PC-3 (cell line): ENCODE results near the gene HOMEZ. TPM values are rescaled to one million over a fixed set of nuclear protein-coding genes. Genes with fewer than 3 reads are reported as not detected.

ENCODE experiments used
- ATAC-seq: fragments of 200-7000 bp; cut with Tn5 transposase; 2 replicates; pipeline ENCODE4 v1.9.1; 2020; ENCODE audit warnings: mild to moderate bottlenecking, moderate library complexity
- BruUV-seq: library from RNA; stranded (reverse); fragments of 400-500 nt; replicated peaks from 2 replicates; lab custom pipeline; 2021; lab: Mats Ljungman, UMichigan
- CTCF ChIA-PET: fragments of 300-600 bp; sonication (Branson Sonifier 250); formaldehyde crosslinking; loops from one replicate; lab custom pipeline; 2022; ENCODE audit warnings: antibody characterized with exemption; lab: Charles Lee
- POLR2A ChIA-PET: fragments of 300-600 bp; sonication (Branson Sonifier 250); formaldehyde crosslinking; loops from one replicate; lab custom pipeline; 2022; ENCODE audit warnings: antibody characterized with exemption; ENCODE audit not compliant: unreplicated experiment; lab: Charles Lee
- DNase-seq: peaks from one replicate; pipeline ENCODE4 v3.0.0-alpha.2; 2015
- H2AFZ ChIP-seq: fragments of 300-600 bp; sonication (generic); 2 replicates; pipeline ENCODE4 v1.6.0; 2016; ENCODE audit warnings: antibody characterized with exemption, low read length
- H3F3A ChIP-seq: fragments of 300-600 bp; sonication (generic); one replicate; pipeline ENCODE4 v1.6.0; 2017; ENCODE audit warnings: antibody characterized with exemption, low read length, control low read depth, mild to moderate bottlenecking; ENCODE audit not compliant: unreplicated experiment
- H3K27ac ChIP-seq: fragments of 300-600 bp; sonication (generic); 2 replicates; pipeline ENCODE4 v1.5.1; 2016; ENCODE audit warnings: mild to moderate bottlenecking, low read length
- H3K27me3 ChIP-seq: fragments of 300-600 bp; sonication (generic); 2 replicates; pipeline ENCODE4 v1.6.1; 2016; ENCODE audit warnings: low read length, mixed read lengths
- H3K36me3 ChIP-seq: fragments of 300-600 bp; sonication (generic); 2 replicates; pipeline ENCODE4 v1.6.1; 2016; ENCODE audit warnings: low read depth, mixed run types, low read length, mixed read lengths
- H3K4me1 ChIP-seq: fragments of 300-600 bp; sonication (generic); 2 replicates; pipeline ENCODE4 v1.5.1; 2016; ENCODE audit warnings: low read length; ENCODE audit not compliant: insufficient read depth
- H3K4me2 ChIP-seq: fragments of 300-600 bp; sonication (generic); 2 replicates; pipeline ENCODE4 v1.6.0; 2016; ENCODE audit warnings: low read length
- H3K4me3 ChIP-seq: fragments of 300-600 bp; sonication (generic); 2 replicates; pipeline ENCODE4 v1.5.1; 2016; ENCODE audit warnings: mild to moderate bottlenecking, low read length, mixed read lengths
- H3K79me2 ChIP-seq: fragments of 300-600 bp; sonication (generic); 2 replicates; pipeline ENCODE4 v1.6.1; 2017; ENCODE audit warnings: low read length, mixed read lengths
- H3K9ac ChIP-seq: fragments of 300-600 bp; sonication (generic); 2 replicates; pipeline ENCODE4 v1.6.0; 2016; ENCODE audit warnings: mild to moderate bottlenecking, low read length
- H3K9me2 ChIP-seq: fragments of 300-600 bp; sonication (generic); replicated peaks from 2 replicates; pipeline ENCODE4 v1.6.1; 2016; ENCODE audit warnings: mixed run types, low read length, mixed read lengths
- H3K9me3 ChIP-seq: fragments of 300-600 bp; sonication (generic); 2 replicates; pipeline ENCODE4 v1.6.1; 2016; ENCODE audit warnings: low read length, mixed read lengths
- H4K20me1 ChIP-seq: fragments of 300-600 bp; sonication (generic); 2 replicates; pipeline ENCODE4 v1.6.1; 2016; ENCODE audit warnings: low read length, mixed read lengths
- CTCF ChIP-seq: fragments of 300-600 bp; sonication (generic); conservative IDR thresholded peaks from 2 replicates; pipeline ENCODE4 v1.5.1; 2017; ENCODE audit warnings: antibody characterized with exemption, low read depth, mild to moderate bottlenecking, low read length
- EZH2 ChIP-seq: fragments of 300-600 bp; sonication (generic); IDR thresholded peaks from one replicate; pipeline ENCODE4 v1.6.1; 2017; ENCODE audit warnings: antibody characterized with exemption, mild to moderate bottlenecking, low read length; ENCODE audit not compliant: unreplicated experiment
- EZH2phosphoT487 ChIP-seq: fragments of 300-600 bp; sonication (generic); IDR thresholded peaks from 2 replicates; pipeline ENCODE4 v1.6.1; 2018; ENCODE audit warnings: mild to moderate bottlenecking, antibody characterized with exemption, low read length, borderline replicate concordance
- intact Hi-C: fragments of 100-400 bp; cut with micrococcal nuclease; formaldehyde crosslinking; loops from 2 replicates; pipeline ENCODE4 v1.9.0; 2023
- total RNA-seq: library from RNA; depleted of rRNA; stranded (reverse); fragments of >200 nt; gene quantifications from 2 replicates; pipeline ENCODE4 v1.2.3, GENCODE V29; 2014

HOMEZ gene
- total RNA-seq, 1 experiment from 2014 or later, result 7.7 TPM

DNA sequence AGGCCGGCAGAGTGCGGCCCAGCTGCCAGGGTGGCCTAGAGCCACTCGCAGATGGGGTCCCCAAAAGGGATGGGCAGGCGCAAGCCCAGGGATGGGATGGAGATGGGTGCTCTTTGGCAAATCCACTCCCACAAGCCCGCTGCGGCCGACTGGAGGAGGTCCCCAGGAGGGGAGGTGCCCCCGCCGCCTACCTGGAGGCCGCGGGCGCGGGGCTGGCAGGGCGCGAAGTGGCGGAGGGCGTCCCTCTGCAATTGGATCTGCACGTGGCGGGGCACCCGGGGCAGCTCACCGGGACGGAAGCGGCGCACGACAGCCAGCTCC lies 16.0 kb upstream of the HOMEZ start:
- POLR2A ChIA-PET, result interaction anchor here (0.6 to 2.0 kb wide), 4 partner anchors 16 to 254 kb away, joined by 3 to 13 read pairs (median 6); partner anchors contain the start of genes HOMEZ and PABPN1
- peaks cover 4% of the 10 kb centered on the region for H3F3A ChIP-seq
- H3K79me2 ChIP-seq, result peaks cover 15% of the 10 kb centered on the region
- no peaks in the 10 kb centered on the region for H3K9me3 ChIP-seq
- H3K9ac ChIP-seq, result peak overlapping the region; percentile 76
- no peaks in the 10 kb centered on the region for H3K36me3 ChIP-seq
- no TSS peak for BruUV-seq
- H3K4me2 ChIP-seq, result peak overlapping the region; percentile 97
- H3K4me1 ChIP-seq, result peaks cover 20% of the 10 kb centered on the region
- no peak for DNase-seq
- H3K9me2 ChIP-seq, result no peaks in the 10 kb centered on the region
- H2AFZ ChIP-seq, result peak overlapping the region; percentile 93
- H3K27ac ChIP-seq, result peak overlapping the region; percentile 49; the same call in 1 of the 2 replicates
- CTCF ChIA-PET, result no interaction called here
- TF ChIP-seq EZH2phosphoT487 (no peak), CTCF (no peak), EZH2 (no peak)
- H4K20me1 ChIP-seq, result no peaks in the 10 kb centered on the region
- peak overlapping the region; percentile 79 for H3K4me3 ChIP-seq
- peak; percentile 5 for ATAC-seq
- intact Hi-C loops, result loop anchor here (1.0 to 10.0 kb wide), 4 partner anchors 16 to 537 kb away; partner anchors contain the start of genes HOMEZ, OXA1L and PABPN1
- H3K27me3 ChIP-seq, result no peaks in the 10 kb centered on the region

GRCh38 chr14:23301288-23301968 lies 15.5 kb upstream of the HOMEZ start:
- Histone ChIP-seq H3K27ac (peak overlapping the region; percentile 63), H3K4me1 (peaks cover 20% of the 10 kb centered on the region), H3K79me2 (peaks cover 12% of the 10 kb centered on the region), H2AFZ (peak overlapping the region; percentile 93), H3F3A (peaks cover 4% of the 10 kb centered on the region), H3K36me3 (no peaks in the 10 kb centered on the region), H3K4me3 (peak overlapping the region; percentile 79), H3K9me2 (no peaks in the 10 kb centered on the region), H3K9me3 (no peaks in the 10 kb centered on the region), H3K27me3 (no peaks in the 10 kb centered on the region), H3K4me2 (peak overlapping the region; percentile 97), H4K20me1 (no peaks in the 10 kb centered on the region), H3K9ac (peak overlapping the region; percentile 76)
- peak; percentile 75 for ATAC-seq
- intact Hi-C loops, result loop anchor here (1.0 to 10.0 kb wide), 4 partner anchors 15 to 537 kb away; partner anchors contain the start of genes HOMEZ, OXA1L and PABPN1
- POLR2A ChIA-PET, result interaction anchor here (0.6 to 2.0 kb wide), 4 partner anchors 15 to 254 kb away, joined by 4 to 13 read pairs (median 6); partner anchors contain the start of genes HOMEZ and PABPN1
- TF ChIP-seq EZH2phosphoT487, result peak; percentile 96
- no peak for TF ChIP-seq EZH2
- TF ChIP-seq CTCF, result peak; percentile 78
- DNase-seq, result peak; percentile 99
- no TSS peak for BruUV-seq
- CTCF ChIA-PET, result interaction anchor here (0.6 to 0.9 kb wide), 4 partner anchors 15 to 206 kb away, joined by 3 to 8 read pairs (median 6); partner anchors contain the start of genes C14orf119, HOMEZ and PABPN1
